Measurements from ENCODE around the gene NUFIP2.
A peak's percentile ranks its signal among the peaks of the same experiment; 100 is the strongest.

Gene NUFIP2

DNA sequence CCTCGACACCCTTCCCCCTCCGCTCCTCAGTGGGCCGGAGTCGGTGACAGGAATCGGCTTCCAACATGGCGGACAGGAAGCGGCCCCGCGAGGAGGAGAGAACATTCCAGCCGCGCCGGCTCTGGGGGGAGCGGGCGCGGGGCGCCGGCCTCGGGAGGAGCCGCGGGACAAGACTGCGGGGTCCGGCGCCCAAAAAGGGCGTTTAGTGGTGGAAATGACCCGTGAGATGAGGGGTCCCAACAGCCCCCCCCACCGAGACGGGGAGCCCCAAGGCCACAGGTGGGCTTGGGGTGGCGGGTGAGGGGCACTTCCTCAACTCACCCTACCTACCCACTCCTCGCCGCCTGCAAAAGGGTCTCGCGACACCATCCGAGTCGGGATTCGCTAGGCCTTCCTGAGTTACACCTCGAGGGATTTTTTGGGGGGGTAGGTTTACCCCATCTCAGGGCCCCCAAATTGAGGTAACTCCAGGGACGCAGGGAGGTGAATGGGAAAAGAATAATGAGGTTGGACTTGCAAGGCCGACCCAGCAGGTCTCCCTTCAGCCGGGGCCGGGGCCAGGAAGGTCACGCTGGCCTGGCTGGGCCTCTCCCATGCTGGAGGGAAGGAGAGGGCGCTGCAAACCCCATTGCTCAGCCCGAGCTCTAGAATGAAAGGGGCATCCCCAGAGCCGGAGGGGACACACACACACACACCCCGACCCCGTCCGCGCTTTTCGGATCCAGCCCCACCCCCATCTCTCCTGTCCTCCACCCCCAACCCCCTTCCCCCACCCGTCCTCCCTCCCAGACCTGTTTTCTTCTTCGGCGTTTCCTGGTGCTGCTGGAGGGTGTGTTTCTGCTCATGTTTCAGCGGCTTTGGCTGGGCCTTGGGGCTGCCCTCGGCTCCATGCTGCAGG, 707 bp downstream of the NUFIP2 start:
- TF ChIP-seq ZFX (IDR thresholded peaks at IDR 0.05; ENCODE audit: borderline replicate concordance): no peak
- TF ChIP-seq, protein P1, sequence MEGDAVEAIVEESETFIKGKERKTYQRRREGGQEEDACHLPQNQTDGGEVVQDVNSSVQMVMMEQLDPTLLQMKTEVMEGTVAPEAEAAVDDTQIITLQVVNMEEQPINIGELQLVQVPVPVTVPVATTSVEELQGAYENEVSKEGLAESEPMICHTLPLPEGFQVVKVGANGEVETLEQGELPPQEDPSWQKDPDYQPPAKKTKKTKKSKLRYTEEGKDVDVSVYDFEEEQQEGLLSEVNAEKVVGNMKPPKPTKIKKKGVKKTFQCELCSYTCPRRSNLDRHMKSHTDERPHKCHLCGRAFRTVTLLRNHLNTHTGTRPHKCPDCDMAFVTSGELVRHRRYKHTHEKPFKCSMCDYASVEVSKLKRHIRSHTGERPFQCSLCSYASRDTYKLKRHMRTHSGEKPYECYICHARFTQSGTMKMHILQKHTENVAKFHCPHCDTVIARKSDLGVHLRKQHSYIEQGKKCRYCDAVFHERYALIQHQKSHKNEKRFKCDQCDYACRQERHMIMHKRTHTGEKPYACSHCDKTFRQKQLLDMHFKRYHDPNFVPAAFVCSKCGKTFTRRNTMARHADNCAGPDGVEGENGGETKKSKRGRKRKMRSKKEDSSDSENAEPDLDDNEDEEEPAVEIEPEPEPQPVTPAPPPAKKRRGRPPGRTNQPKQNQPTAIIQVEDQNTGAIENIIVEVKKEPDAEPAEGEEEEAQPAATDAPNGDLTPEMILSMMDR (IDR thresholded peaks at IDR 0.05): no peak
- H3K27ac ChIP-seq: peak overlapping the region; percentile 98

- TF ChIP-seq, protein P1 (IDR thresholded peaks at IDR 0.05): no peak
- no peak for TF ChIP-seq ZFX (IDR thresholded peaks at IDR 0.05; ENCODE audit: borderline replicate concordance)
- peak overlapping the region; percentile 98 for H3K27ac ChIP-seq
These were observed 1.6 kb downstream of the NUFIP2 start for GRCh38 chr17:29292071-29292991.

GRCh38 chr17:29291163-29291752, 2.7 kb downstream of the NUFIP2 start:
- peak overlapping the region; percentile 98 for H3K27ac ChIP-seq
- TF ChIP-seq, protein P1 (IDR thresholded peaks at IDR 0.05): peak; percentile 88
- TF ChIP-seq ZFX (IDR thresholded peaks at IDR 0.05; ENCODE audit: borderline replicate concordance): no peak

- TF ChIP-seq ZFX (IDR thresholded peaks at IDR 0.05; ENCODE audit: borderline replicate concordance): no peak
- TF ChIP-seq, protein P1 (IDR thresholded peaks at IDR 0.05): no peak
- no peak overlapping the region for H3K27ac ChIP-seq
These were observed 4.1 kb downstream of the NUFIP2 start for GRCh38 chr17:29289852-29290251.

GRCh38 chr17:29283961-29284360, 10.0 kb downstream of the NUFIP2 start:
- TF ChIP-seq, protein P1 (IDR thresholded peaks at IDR 0.05): no peak
- no peak for TF ChIP-seq ZFX (IDR thresholded peaks at IDR 0.05; ENCODE audit: borderline replicate concordance)

DNA sequence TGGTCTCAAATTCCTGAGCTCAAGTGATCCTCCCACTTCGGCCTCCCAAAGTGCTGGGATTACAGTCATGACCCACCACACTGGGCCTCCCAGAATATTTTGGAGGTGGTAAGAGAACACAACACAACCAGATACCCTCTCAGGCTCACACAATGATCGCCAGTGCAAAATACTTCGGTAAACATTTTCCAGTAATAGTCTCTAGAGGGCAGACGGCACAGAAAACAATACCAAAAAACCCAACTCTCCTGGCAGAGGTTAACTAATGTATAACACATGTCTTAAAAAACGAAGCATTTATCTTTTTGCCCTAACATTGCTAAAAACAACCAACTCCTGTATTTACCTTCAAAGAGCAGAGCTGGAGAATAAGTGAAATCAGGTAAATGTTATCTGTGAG, 10.5 kb downstream of the NUFIP2 start:
- H3K27ac ChIP-seq: no peak overlapping the region
- TF ChIP-seq, protein P1 (IDR thresholded peaks at IDR 0.05): no peak

More at GRCh38 chr17:29283961-29284360, 10.0 kb downstream of the NUFIP2 start:
- H3K27ac ChIP-seq: no peak overlapping the region

All from 22Rv1 (cell line).